ENCODE measurements around the gene TIGD3. TPM values are rescaled to one million over a fixed set of nuclear protein-coding genes. Genes with fewer than 3 reads are reported as not detected.

Gene TIGD3
- total RNA-seq, 2 donors from 2014 or later = 0.21 to 0.45 TPM

DNA sequence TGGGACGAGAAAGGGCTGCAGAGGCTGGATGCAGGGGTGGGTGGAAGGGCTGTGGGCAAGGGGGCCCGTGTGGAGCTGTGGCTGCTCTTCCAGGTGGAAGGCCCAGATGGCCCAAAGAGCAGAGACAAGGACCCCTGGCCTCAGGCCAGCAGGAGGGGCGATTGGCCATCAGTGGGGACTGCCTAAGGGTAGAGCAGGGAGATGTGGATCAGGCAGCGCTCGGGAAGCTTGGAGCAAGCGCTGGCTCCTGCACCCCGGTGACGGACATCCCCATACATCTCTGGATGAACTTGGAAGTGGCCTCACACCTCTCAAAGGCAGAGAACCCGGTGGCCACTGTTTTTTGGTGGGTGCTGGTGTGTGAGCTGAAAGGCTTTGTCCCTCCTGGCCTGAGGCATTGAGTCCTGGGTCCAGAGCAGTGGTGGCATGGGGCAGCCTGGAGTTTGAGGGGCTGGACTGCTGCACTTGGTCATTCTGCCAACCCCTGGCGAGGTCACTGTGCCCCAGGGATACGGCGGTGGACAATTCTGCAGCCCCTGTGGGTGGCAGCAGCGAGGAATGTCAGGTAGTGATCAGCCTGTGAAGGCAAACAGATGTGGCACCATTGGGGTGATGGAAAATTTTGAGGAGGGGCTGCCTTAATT is 37.8 kb downstream of the TIGD3 start:
- Mint-ChIP-seq H3K4me3 (no peak overlapping the region), H3K27me3 (no peaks in the 10 kb centered on the region), H3K27ac (peak overlapping the region; percentile 73), H3K36me3 (ENCODE audit: low read depth) (peaks cover 6% of the 10 kb centered on the region), H3K4me1 (peaks cover 33% of the 10 kb centered on the region)
- no peak for ATAC-seq
- H3K9me3 ChIP-seq (ENCODE audit: control insufficient read depth, low read length, poor library complexity, severe bottlenecking) = no peaks in the 10 kb centered on the region
- no peak for DNase-seq

DNA sequence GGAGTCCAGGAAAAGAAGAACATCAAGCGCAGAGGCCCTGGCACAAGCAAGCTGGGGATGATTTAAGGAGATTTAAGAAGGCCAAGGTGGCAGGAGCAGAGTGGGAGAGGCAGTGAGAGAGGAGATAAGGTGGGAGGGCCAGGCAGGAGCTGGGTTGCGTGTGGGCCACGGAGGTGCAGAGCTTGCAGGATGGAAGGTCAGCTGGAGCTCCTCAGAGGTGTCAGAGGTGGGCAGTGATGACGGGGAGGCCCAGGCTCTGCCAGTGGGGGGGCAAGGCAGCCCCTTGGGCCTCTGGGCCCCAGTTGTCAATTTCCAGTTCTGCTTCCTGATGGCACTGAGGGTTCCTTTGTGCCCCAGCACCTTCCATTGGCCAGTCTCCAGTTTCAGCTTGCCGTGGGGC is 38.3 kb downstream of the TIGD3 start:
- Mint-ChIP-seq H3K4me1 (peaks cover 31% of the 10 kb centered on the region), H3K4me3 (no peak overlapping the region), H3K36me3 (ENCODE audit: low read depth) (peaks cover 8% of the 10 kb centered on the region), H3K27me3 (no peaks in the 10 kb centered on the region), H3K27ac (peak overlapping the region; percentile 73)
- DNase-seq (no peak), ATAC-seq (no peak)
- no peaks in the 10 kb centered on the region for H3K9me3 ChIP-seq (ENCODE audit: control insufficient read depth, low read length, poor library complexity, severe bottlenecking)

DNA sequence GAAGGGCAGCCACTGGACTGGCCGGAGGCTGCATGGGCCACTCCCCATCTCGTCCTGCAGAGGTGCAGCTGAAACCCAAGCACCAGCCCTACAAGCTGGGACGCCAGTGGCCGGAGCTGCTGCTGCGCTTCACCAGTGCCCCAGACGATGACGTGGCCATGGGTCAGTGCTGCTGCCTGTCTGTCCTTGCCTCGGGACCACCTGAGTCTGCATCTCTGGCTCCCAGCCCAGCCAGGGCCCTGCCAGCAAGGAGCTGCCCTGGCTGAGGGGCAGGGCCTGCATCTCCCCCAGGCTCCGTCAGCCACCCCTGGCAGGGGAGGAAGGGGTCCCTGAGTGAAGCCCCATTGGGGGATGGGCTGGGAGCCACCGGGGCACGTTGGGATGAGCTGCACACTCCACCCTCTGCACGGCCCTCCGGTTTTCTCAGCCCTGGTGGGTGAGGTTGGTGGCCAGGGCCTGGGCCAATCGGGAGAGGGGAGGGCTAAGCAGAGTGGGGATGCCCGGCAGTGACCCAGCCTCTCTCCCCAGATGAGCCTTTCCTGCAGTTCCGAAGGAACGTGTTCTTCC is 39.0 kb downstream of the TIGD3 start:
- DNase-seq = no peak
- H3K4me1 Mint-ChIP-seq = peaks cover 28% of the 10 kb centered on the region
- no peaks in the 10 kb centered on the region for H3K9me3 ChIP-seq (ENCODE audit: control insufficient read depth, low read length, poor library complexity, severe bottlenecking)
- H3K4me3 Mint-ChIP-seq = no peak overlapping the region
- no peaks in the 10 kb centered on the region for H3K27me3 Mint-ChIP-seq
- no peak for ATAC-seq
- H3K27ac Mint-ChIP-seq = no peak overlapping the region
- H3K36me3 Mint-ChIP-seq (ENCODE audit: low read depth) = peaks cover 8% of the 10 kb centered on the region

DNA sequence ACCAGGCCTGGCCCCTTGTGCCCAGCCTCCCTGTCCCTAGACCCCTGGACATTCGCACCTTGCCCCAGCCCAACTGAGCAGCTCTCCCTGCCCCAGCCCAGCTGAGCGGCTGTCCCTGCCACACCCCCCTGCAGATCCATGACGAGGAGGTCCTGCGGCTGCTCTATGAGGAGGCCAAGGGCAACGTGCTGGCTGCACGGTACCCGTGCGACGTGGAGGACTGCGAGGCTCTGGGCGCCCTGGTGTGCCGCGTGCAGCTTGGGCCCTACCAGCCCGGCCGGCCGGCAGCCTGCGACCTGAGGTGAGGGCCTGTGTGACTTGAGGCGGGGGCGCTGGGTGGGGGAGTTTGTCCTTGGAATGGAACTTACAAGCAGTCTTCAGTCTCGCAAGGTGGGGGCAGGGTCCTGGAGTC is 39.6 kb downstream of the TIGD3 start:
- peaks cover 22% of the 10 kb centered on the region for H3K4me1 Mint-ChIP-seq
- no peak overlapping the region for H3K4me3 Mint-ChIP-seq
- no peaks in the 10 kb centered on the region for H3K27me3 Mint-ChIP-seq
- no peak overlapping the region for H3K27ac Mint-ChIP-seq
- H3K9me3 ChIP-seq (ENCODE audit: control insufficient read depth, low read length, poor library complexity, severe bottlenecking) = no peaks in the 10 kb centered on the region
- H3K36me3 Mint-ChIP-seq (ENCODE audit: low read depth) = peaks cover 8% of the 10 kb centered on the region
- DNase-seq (no peak), ATAC-seq (no peak)

DNA sequence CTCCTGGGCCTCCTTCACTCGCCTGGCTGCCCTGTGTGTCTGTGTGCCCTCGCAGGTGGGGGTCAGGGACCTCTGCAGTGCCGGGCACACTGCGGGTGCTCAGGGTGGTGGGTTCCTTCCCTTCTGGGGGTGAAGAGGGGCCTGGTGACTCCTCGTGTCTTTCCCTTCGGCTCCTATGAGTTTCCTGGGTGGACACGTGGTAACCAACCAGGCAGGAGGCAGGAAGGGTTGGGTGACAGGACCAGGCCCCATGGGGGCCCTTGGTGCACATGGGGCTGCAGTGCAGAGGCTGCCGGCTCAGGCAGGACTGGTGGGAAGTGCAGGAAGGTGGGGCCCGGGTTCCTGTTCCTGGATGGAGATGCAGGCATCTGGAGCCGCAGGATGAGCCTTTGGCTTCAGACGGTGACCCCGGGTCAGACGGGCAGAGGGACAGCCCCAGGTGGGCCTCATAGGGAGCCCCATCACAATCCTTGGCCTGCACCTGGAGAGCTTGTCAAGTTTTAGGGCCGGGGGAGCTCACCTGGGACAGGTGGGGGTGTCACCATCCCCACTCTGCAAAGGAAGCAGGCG is 41.5 kb downstream of the TIGD3 start:
- H3K27ac Mint-ChIP-seq = no peak overlapping the region
- ATAC-seq = no peak
- H3K27me3 Mint-ChIP-seq = no peaks in the 10 kb centered on the region
- no peaks in the 10 kb centered on the region for H3K9me3 ChIP-seq (ENCODE audit: control insufficient read depth, low read length, poor library complexity, severe bottlenecking)
- DNase-seq = no peak
- peaks cover 8% of the 10 kb centered on the region for H3K36me3 Mint-ChIP-seq (ENCODE audit: low read depth)
- peaks cover 9% of the 10 kb centered on the region for H3K4me1 Mint-ChIP-seq
- H3K4me3 Mint-ChIP-seq = no peak overlapping the region

DNA sequence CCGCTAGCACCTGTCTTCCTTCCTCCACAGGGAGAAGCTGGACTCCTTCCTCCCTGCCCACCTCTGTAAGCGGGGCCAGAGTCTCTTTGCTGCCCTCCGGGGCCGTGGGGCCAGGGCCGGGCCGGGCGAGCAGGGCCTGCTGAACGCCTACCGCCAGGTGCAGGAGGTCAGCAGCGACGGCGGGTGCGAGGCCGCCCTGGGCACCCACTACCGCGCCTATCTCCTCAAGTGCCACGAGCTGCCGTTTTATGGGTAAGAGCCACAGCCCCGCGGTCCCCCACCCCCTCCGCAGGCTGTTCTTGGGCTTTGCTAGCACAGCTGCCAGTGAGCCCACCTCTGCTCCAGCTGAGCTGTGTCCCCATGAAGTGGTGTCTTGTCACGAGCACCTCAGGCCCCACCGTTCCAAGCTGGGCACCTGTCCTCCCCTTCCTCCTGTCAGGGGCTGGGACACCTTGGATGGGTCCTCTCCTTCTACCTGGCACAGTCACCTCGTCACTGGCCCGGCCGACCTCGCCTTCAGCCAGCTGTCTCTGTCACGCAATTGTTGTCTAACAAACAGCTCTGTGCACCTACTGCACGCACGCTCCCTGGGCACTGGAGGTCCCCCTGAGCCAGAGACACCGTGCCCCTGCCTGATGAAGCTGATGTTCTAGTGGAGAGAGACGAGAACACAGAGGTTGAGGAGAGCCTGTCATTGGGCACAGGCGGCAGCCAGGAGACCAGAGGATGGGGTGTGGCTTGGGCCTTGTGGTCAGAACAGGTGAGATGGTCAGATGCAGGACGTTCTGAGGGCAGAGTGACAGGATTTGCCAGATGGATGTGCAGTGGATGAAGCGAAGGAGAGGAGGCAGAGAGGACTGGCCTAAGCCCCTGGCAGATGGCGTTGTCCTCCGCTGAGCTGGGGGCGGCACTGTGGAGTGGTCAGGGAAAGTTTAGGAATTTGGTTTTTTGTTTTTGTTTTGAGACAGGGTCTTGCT is 42.5 kb downstream of the TIGD3 start:
- Mint-ChIP-seq H3K4me3 (no peak overlapping the region), H3K27ac (no peak overlapping the region), H3K27me3 (no peaks in the 10 kb centered on the region), H3K36me3 (ENCODE audit: low read depth) (peaks cover 8% of the 10 kb centered on the region), H3K4me1 (peaks cover 4% of the 10 kb centered on the region)
- no peak for ATAC-seq
- no peaks in the 10 kb centered on the region for H3K9me3 ChIP-seq (ENCODE audit: control insufficient read depth, low read length, poor library complexity, severe bottlenecking)
- DNase-seq = no peak

DNA sequence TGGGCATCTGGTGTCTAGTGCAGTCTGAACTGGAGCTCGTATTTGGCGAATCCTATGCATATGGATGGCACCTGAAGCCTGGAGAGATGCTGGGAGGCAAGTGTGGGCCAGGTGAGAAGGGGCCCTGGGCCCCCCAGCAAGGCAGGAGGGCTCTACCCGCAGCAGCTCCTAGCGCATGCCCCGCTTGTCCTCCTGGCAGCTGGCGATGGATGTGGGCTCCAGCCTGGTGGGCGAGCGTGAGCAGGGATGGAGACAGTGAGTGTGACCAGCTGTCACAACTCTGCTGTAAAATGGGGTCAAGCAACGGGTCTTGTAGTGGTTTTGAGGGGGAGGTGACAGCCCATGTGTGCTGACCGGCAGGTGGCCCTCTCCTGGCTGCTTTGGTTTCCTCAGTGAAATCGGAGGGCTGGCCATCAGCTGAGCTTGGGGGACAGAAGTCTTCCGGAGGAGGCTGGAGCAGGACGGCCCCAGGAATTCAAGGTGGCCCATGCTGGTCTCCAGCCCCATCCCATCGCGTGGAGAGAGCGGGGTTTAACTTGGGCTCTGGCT is 43.9 kb downstream of the TIGD3 start:
- H3K27ac Mint-ChIP-seq = no peak overlapping the region

DNA sequence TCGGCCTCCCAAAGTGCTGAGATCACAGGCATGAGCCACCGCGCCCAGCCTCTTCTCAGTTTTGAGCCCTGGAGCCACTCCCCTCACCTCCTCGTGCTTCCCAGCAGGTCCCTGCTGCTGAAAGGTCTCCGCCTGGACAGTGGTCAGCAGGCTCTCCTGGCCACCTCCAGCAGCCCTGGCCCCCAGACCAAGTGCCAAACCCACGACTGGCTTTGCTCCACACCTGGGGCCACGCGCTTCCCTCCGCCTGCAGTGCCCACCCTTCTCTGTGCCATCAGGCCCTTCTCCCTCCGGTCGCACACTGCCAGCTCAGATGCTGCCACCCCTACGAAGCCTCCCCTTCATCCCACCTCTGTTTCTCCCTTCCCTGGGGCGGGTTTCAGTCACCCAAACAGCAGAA is 44.7 kb downstream of the TIGD3 start:
- no peak overlapping the region for H3K27ac Mint-ChIP-seq
- H3K36me3 Mint-ChIP-seq (ENCODE audit: low read depth) = peaks cover 4% of the 10 kb centered on the region
- no peak for DNase-seq

More for the DNA sequence above, 43.9 kb downstream of the TIGD3 start:
- H3K9me3 ChIP-seq (ENCODE audit: control insufficient read depth, low read length, poor library complexity, severe bottlenecking) = no peaks in the 10 kb centered on the region
- Mint-ChIP-seq H3K4me1 (peaks cover under 1% of the 10 kb centered on the region), H3K4me3 (no peak overlapping the region), H3K27me3 (no peaks in the 10 kb centered on the region), H3K36me3 (ENCODE audit: low read depth) (peaks cover 4% of the 10 kb centered on the region)
- DNase-seq = no peak
- ATAC-seq = no peak

DNA sequence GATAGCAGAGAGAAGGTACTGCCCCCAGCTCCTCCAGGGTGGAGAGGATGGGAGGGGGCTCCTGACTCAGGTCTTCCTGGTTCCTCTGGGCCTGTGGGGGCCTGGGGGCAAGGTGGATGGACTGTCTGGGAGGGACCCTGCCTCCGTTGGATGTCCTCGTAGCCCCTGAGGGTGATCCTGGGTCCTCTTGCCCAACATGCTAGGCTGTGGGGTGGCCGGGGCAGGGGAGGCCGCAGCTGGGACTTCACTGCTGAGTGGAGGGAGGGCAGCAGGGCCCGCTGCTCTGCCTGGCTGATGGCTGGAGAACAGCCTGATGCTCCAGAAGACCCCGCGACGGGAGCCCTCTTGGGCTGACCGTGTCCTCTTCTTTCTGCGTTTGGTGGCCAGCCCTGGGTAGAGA is 45.3 kb downstream of the TIGD3 start:
- peaks cover 2% of the 10 kb centered on the region for H3K4me1 Mint-ChIP-seq
- no peak for DNase-seq
- no peaks in the 10 kb centered on the region for H3K9me3 ChIP-seq (ENCODE audit: control insufficient read depth, low read length, poor library complexity, severe bottlenecking)
- no peak overlapping the region for H3K4me3 Mint-ChIP-seq
- H3K36me3 Mint-ChIP-seq (ENCODE audit: low read depth) = peaks cover 4% of the 10 kb centered on the region
- ATAC-seq = no peak
- H3K27me3 Mint-ChIP-seq = no peaks in the 10 kb centered on the region
- no peak overlapping the region for H3K27ac Mint-ChIP-seq

More for the DNA sequence above, 44.7 kb downstream of the TIGD3 start:
- no peak for ATAC-seq
- Mint-ChIP-seq H3K4me1 (peaks cover 2% of the 10 kb centered on the region), H3K27me3 (no peaks in the 10 kb centered on the region), H3K4me3 (no peak overlapping the region)
- no peaks in the 10 kb centered on the region for H3K9me3 ChIP-seq (ENCODE audit: control insufficient read depth, low read length, poor library complexity, severe bottlenecking)

DNA sequence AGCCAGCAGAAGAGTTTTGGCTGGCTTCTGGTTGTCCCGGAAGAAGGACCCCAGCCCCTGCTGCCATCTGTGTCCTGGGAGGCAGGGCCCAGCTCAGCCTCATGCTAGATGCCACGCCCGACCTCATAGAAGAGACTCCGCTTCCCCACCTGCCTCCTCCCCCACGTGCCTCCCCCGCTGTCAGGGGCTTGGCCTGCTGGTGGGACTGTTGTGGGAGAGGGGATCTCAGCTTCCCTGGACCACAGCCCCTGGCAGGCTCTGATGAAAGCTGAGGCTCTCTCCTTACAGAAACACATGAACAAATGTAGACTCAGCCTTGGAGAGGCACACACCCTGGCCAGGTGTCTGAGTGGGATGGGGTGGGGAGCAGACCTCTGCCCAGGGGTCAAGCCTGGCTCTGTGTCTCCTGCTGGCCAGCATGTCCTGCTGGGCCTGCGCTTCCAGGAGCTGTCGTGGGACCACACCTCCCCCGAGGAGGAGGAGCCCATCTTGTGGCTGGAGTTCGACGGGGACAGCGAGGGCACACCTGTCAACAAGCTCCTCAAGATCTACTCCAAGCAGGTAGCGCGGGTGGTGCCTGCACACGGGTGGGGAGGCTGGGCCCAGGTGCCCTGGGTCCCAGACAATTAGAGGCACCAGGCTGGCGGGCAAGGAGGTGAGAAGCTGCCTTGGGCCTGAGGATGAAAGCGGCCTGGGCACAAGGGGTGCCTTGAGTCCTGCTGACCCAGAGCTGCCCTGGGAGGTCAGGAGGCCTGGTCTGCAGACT is 45.9 kb downstream of the TIGD3 start:
- Mint-ChIP-seq H3K27me3 (no peaks in the 10 kb centered on the region), H3K4me1 (peaks cover 2% of the 10 kb centered on the region), H3K4me3 (no peak overlapping the region), H3K27ac (no peak overlapping the region), H3K36me3 (ENCODE audit: low read depth) (peaks cover 4% of the 10 kb centered on the region)
- H3K9me3 ChIP-seq (ENCODE audit: control insufficient read depth, low read length, poor library complexity, severe bottlenecking) = no peaks in the 10 kb centered on the region
- DNase-seq (no peak), ATAC-seq (no peak)

DNA sequence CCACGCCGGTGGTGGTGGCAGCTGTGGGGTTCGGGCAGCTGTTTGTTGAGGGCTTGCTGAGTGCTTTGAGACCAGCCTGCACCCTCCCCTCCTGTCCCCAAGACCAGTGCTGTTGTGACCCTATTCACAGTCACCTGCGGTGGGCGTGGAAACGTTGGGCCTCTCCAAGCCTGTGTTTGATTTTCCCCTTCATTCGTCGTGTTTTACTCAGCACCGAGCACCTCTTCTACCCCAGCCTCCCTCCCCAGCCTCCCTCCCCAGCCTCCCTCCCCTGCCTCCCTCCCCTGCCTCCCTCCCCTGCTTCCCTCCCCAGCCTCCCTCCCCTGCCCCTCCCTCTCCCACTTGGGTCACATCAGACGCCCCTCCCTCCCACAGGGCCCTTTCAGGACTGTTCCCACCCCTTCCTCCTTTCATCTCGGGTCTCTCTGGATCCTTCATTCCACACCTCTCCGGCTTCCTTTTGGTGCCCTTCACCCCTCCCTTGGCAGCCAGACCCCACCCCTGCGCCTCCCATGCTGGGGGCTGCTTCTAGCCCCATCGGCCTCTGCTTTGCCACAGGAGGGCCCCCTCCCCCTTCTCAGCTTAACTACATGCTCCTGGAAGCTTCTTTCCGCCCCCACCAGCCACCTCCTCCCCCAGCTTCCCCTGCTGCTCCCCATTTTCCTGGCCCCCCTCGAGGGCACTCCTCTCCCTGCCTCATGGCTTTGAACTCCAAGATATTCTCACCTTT is 46.7 kb downstream of the TIGD3 start:
- no peak overlapping the region for H3K4me3 Mint-ChIP-seq
- H3K27me3 Mint-ChIP-seq = no peaks in the 10 kb centered on the region
- DNase-seq (no peak), ATAC-seq (no peak)
- peaks cover 4% of the 10 kb centered on the region for H3K36me3 Mint-ChIP-seq (ENCODE audit: low read depth)
- H3K4me1 Mint-ChIP-seq = peaks cover 2% of the 10 kb centered on the region
- no peaks in the 10 kb centered on the region for H3K9me3 ChIP-seq (ENCODE audit: control insufficient read depth, low read length, poor library complexity, severe bottlenecking)
- no peak overlapping the region for H3K27ac Mint-ChIP-seq

DNA sequence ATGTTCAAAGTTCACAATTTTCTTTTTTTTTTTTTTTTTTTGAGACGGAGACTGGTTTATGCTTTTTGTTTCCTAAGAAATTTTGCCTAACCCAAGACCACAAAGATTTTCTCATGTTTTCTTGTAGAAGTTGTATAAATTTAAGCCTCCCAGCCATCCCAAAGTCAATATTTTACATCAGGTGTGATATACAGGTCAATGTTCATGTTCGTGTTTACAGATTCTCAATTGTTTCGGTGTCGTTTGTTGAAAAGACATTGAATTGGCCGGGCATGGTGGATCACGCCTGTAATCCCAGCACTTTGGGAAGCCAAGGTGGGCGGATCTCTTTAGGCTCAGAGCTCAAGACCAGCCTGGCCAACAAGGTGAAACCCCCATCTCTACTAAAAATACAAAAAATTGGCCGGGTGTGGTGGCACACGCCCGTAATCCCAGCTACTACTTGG is 47.3 kb downstream of the TIGD3 start:
- no peaks in the 10 kb centered on the region for H3K9me3 ChIP-seq (ENCODE audit: control insufficient read depth, low read length, poor library complexity, severe bottlenecking)
- DNase-seq (no peak), ATAC-seq (no peak)
- H3K4me1 Mint-ChIP-seq = peaks cover 2% of the 10 kb centered on the region
- no peak overlapping the region for H3K27ac Mint-ChIP-seq
- H3K27me3 Mint-ChIP-seq = no peaks in the 10 kb centered on the region
- peaks cover 4% of the 10 kb centered on the region for H3K36me3 Mint-ChIP-seq (ENCODE audit: low read depth)
- no peak overlapping the region for H3K4me3 Mint-ChIP-seq

Measured in T-helper 17 cell (primary cell).